Umbilical cord (tissue), 2 donors: ENCODE results near the gene ZCWPW2. TPM values are rescaled to one million over a fixed set of nuclear protein-coding genes. Genes with fewer than 3 reads are reported as not detected.
A peak's percentile ranks its signal among the peaks of the same experiment; 100 is the strongest.

ENCODE experiments used
- DNase-seq: peaks from one replicate; pipeline ENCODE4 v3.0.0-alpha.2; 2015; ENCODE audit warnings: low spot score
- total RNA-seq: library from RNA; depleted of rRNA; stranded (reverse); fragments of >200 nt; gene quantifications from one replicate; pipeline ENCODE4 v1.2.3, GENCODE V29; 2014; ENCODE audit warnings: low replicate concordance; ENCODE audit not compliant: insufficient read depth

ZCWPW2 gene
- total RNA-seq, 1 donor from 2014 or later, result 2.9 TPM

- peak; percentile 93 for DNase-seq
These were observed 27.9 kb downstream of the ZCWPW2 start for GRCh38 chr3:28376424-28376823.

- DNase-seq, result no peak
These were observed 37.5 kb downstream of the ZCWPW2 start for GRCh38 chr3:28386049-28386448.

- no peak for DNase-seq
These were observed 40.5 kb downstream of the ZCWPW2 start for GRCh38 chr3:28388978-28389377.

GRCh38 chr3:28399206-28399605 lies 50.7 kb downstream of the ZCWPW2 start:
- DNase-seq, result no peak

GRCh38 chr3:28406241-28406640 lies 57.7 kb downstream of the ZCWPW2 start:
- no peak for DNase-seq

- no peak for DNase-seq
These were observed 100.9 kb downstream of the ZCWPW2 start for GRCh38 chr3:28449398-28449797.

- DNase-seq, result peak; percentile 44
These were observed 114.3 kb downstream of the ZCWPW2 start for GRCh38 chr3:28462866-28463265.

- no peak for DNase-seq
These were observed 118.9 kb downstream of the ZCWPW2 start for GRCh38 chr3:28467414-28467813.

- DNase-seq, result peak; percentile 54
These were observed 127.7 kb downstream of the ZCWPW2 start for GRCh38 chr3:28476194-28476593.

- no peak for DNase-seq
These were observed 128.2 kb downstream of the ZCWPW2 start for GRCh38 chr3:28476764-28477163.

- DNase-seq, result no peak
These were observed 136.6 kb downstream of the ZCWPW2 start for GRCh38 chr3:28485164-28485563.

GRCh38 chr3:28495301-28495700 lies 146.8 kb downstream of the ZCWPW2 start:
- no peak for DNase-seq

GRCh38 chr3:28502397-28502937 lies 153.9 kb downstream of the ZCWPW2 start:
- DNase-seq, result no peak

GRCh38 chr3:28504976-28505375 lies 156.5 kb downstream of the ZCWPW2 start:
- peak; percentile 45 for DNase-seq

GRCh38 chr3:28521663-28522062 lies 173.1 kb downstream of the ZCWPW2 start:
- DNase-seq, result no peak

- no peak for DNase-seq
These were observed 193.8 kb downstream of the ZCWPW2 start for GRCh38 chr3:28542351-28542750.

- no peak for DNase-seq
These were observed 195.7 kb downstream of the ZCWPW2 start for GRCh38 chr3:28544236-28544635.

GRCh38 chr3:28544831-28545230 lies 196.3 kb downstream of the ZCWPW2 start:
- no peak for DNase-seq

- no peak for DNase-seq
These were observed 199.2 kb downstream of the ZCWPW2 start for GRCh38 chr3:28547677-28548076.

- DNase-seq, result no peak
These were observed 204.7 kb downstream of the ZCWPW2 start for GRCh38 chr3:28553175-28553574.

GRCh38 chr3:28556195-28556594 lies 207.7 kb downstream of the ZCWPW2 start:
- DNase-seq, result no peak

GRCh38 chr3:28564211-28564610 lies 215.7 kb downstream of the ZCWPW2 start:
- DNase-seq, result peak; percentile 7

- DNase-seq, result no peak
These were observed 220.8 kb downstream of the ZCWPW2 start for GRCh38 chr3:28569357-28569756.

- DNase-seq, result no peak
These were observed 225.5 kb downstream of the ZCWPW2 start for GRCh38 chr3:28574036-28574435.
